ENCODE data around the gene RNF151.
"Not testable (repeated sequence)": the region's sequence is repeated elsewhere in the genome, so short reads cannot be mapped to it uniquely, and the experiment has no call there.

Gene RNF151

DNA sequence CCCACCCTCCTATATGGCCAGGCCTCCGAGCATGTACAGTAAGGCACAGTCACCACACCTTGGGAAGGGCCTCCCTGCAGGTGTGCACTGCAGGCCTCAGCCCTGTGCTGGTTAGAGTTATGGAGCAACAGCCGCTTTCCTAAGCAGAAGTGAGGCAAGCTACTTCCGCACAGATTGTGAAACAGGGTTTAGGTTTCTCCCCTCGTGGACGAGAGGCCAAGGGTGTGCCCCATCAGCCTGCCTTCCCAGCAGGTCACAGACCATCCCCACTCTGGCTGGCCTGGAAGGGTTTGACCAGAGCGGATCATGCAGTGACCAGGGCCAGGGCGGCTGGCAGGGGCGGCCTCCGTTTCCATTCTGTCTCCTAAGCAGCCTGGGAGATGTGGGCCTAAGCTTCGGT lies 28.3 kb upstream of the RNF151 start:
- DNase-seq, result no peak

GRCh38 chr16:1938910-1939309 lies 27.7 kb upstream of the RNF151 start:
- DNase-seq, result no peak
- intact Hi-C loops (cut with DNase I), result no loop called here

More for the DNA sequence above, 28.3 kb upstream of the RNF151 start:
- intact Hi-C loops (cut with DNase I), result no loop called here

GRCh38 chr16:1939833-1940232 lies 26.8 kb upstream of the RNF151 start:
- intact Hi-C loops (cut with DNase I); DNase-seq: not testable (repeated sequence)

GRCh38 chr16:1940273-1941161 lies 26.1 kb upstream of the RNF151 start:
- no peak for DNase-seq
- intact Hi-C loops (cut with DNase I), result no loop called here

DNA sequence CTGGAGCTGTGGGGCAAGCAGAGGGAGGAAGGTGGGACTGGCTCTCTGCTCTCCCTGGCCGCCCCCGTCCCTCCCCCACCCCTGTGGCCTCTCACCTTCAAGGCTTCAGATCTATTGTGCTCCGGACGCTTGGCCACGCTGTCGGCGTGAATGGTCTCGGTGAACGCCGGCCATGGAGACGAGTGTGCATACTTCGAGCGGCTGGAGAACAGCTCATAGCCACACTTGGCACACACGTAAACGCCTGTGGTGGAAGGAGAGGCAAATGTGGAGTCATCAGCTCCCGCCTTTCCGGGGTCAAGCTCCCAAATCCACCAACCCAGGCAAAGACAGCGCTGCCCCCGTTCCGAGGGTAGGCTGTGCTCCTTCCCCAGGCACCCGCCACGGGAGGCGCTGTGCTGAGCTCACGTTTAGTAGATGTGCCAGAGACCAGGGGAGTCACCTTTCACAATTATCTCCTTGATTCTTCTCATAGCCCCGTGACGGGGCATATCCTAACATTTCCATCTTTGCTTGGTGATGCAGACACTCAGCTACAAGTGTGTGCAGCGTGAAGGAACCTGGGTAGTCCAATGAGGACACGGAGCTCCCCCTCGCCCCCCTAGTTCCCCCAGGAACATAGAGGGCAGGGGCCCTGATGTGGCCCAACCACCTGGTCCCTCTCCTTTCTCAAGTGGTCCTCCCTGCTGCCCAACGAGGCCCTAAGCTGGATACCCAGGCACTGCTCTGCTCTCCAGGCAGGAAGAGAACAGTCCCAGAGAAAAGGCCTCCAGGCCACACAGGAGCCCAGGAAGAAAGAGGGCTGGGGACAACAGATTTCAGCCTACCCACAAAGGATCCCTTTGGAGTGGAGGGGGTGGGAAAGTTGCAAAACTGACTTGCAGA lies 25.3 kb upstream of the RNF151 start:
- intact Hi-C loops (cut with DNase I), result no loop called here

DNA sequence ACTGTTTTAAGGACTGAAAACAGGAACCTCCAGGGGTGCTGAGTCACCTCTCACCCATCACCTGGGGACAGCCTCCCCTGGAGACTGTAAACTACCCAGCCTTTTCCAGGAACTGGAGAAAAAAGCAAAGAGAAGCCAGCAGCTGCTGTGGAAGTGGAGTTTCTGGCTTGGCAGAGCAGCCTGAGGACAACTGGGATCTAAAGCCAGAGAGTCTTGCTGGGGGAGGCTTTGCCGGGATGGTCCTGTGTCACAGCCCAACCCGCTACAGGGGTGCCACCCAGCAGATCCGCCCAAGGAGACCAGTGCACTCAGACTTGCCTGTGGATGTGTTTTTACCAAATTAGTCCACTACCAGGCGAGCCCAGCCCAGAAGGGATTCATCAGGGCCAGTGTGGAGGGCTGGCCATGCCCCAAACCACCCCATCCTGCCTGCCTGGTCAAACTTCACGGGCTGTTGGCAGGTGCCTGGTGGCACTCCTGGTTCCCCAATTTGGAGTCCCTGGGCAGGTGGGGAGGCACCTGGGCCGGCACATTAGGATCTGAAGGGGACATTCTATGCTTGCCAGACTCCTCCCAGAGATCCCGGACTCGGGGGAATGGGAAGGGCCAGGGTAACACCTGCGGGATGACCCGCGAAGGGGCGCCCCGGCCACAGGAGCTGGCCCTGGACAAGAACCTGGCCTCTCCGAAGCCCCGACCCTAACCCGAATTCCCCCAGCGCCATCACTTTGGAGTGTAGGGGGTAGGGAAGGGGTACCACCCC lies 24.4 kb upstream of the RNF151 start:
- no peak for DNase-seq
- intact Hi-C loops (cut with DNase I), result no loop called here

More for the DNA sequence above, 25.3 kb upstream of the RNF151 start:
- DNase-seq, result no peak

- intact Hi-C loops (cut with DNase I), result no loop called here
- DNase-seq, result peak; percentile 98 to 100 (median 100)
Measured at GRCh38 chr16:1942810-1943726, 23.6 kb upstream of the RNF151 start, which contains the start of gene MSRB1. MSRB1 (minus strand) TSS chr16:1943199; CDS start chr16:1943156, 43 bp downstream.

GRCh38 chr16:1944612-1945199 lies 21.9 kb upstream of the RNF151 start:
- intact Hi-C loops (cut with DNase I), result no loop called here
- DNase-seq, result no peak

DNA sequence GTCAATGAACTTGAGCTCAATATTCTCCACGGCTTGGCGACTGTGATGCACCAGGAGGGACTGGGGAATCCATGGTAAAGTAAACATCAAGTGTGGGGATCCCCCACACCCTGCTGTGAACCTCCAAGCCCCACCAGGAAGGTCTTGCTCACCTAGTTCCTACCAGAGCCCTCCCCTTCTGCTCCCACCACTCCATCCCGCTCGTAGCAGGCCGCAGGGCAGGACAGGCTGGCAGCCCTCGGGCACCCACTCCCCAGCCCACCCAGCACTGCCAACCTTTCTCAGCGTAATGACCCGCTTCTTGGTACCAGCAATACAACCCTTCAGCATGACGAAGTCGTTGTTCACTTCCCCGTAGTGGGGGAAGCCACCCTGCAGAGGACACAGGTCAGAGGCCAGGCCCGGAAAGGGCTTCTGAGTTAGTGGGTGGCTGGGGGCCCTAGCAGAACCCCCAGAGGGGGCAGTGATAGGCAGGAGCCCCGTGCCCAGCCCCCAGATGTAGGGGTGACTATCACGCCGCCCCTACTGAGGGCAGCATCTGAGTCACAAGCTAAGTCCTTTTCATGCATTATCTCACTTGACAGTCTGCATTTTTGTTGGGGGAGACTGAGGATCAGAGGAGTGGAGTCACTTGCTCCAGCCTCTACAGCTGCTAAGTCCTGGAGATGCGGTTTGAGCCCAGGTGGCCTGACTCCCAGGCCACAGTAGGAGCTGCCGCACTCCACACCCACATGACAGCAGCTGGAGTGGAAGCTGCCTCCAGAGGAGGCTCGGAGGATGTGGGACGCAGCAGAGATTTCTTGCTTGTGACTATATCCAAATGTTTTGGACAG lies 20.9 kb upstream of the RNF151 start:
- intact Hi-C loops (cut with DNase I), result no loop called here
- no peak for DNase-seq

DNA sequence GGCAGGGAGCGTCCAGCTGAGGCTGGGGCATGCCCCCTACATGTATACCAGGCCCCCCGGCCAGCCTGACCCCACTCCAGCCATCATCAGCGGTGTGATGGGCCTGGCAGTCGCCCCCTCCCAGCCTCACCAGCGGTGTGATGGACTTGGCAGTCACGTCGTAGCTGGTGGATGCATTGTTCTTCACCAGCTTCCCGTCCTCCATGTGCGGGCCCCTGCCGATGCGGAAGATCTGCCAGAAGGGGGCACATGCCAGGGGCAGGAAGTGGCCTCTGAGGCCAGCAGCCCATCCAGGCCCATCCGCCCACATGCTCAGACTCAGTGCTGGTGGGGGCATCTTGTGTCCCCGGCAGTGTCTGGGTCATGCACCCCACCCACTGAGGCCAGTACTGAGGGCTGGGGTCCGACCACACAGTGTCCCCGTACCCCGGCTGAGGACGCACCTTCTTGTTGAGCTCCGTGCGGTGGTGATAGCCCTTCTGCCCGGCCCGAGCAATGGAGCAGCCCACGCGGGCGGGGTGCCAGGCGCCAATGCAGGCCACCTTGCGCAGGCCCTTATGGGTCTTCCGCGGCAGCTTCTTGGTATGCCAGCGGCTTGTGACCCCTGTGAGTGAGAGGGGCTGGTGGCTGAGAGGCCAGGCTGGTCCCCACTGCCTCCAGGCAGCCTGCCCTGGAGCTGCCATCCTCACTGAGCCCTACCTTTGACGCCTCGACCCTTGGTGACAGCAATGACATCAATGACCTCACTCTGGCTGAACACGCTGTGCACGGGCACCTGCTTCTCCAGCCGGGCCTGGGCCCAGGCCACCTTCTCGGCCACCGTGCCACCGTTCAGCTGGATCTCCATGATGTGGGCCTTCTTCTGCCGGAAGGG lies 19.9 kb upstream of the RNF151 start:
- intact Hi-C loops (cut with DNase I), result no loop called here
- no peak for DNase-seq

DNA sequence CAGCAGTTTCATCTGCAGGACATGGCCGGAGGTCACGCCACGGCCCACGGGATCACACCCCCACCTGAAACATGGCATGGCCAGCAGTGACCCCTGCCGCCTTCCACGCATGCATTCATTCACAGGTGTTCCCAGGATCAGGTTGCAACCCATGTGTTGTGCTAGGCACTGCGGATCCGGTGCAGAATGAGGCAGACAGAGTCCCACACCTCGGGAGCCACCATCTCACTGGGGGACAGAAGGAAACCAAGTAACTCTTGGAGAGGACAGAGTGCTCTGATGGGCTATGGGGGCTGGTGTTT lies 19.3 kb upstream of the RNF151 start:
- intact Hi-C loops (cut with DNase I), result no loop called here
- DNase-seq, result no peak

GRCh38 chr16:1949507-1949906 lies 17.1 kb upstream of the RNF151 start:
- intact Hi-C loops (cut with DNase I), result no loop called here
- DNase-seq, result no peak

DNA sequence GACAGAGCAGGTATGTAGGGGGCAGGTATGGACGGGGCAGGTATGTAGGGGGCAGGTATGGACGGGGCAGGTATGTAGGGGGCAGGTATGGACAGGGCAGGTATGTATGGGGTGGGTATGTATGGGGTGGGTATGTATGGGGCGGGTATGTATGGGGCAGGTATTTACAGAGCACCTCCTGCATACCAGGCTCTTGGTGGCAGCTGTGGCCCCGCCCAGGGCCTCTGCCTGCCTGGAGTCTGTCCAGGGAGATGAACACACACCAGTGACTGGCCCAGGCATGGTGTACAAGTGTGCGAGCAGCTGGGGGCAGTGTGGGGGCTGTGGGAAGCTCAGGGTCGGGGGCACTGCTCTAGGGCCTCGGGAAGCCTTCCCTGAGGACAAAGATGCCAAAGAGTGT lies 16.6 kb upstream of the RNF151 start:
- intact Hi-C loops (cut with DNase I), result no loop called here
- DNase-seq, result no peak

DNA sequence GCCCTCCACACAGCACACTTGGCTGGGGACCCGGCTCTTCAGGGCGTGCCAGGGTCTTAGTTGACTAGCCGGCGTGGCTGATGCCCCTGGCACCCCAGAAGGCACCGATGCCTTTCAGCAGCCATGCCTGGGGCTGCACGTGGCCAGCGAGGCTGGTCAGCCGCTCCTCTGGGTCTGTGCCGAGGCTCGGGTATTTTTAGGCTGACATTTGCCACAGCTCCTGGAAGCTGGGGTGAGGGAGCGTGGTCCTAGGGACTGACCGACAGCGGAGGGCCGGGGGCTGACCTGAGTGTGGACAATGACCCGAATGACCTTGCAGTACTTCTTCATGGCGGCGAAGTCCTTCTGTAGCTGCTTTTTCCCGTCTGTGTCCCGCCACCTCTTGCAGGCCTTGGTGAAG lies 16.1 kb upstream of the RNF151 start:
- DNase-seq, result no peak
- intact Hi-C loops (cut with DNase I), result no loop called here

GRCh38 chr16:1953734-1954133 lies 12.9 kb upstream of the RNF151 start:
- no peak for DNase-seq
- intact Hi-C loops (cut with DNase I), result no loop called here

DNA sequence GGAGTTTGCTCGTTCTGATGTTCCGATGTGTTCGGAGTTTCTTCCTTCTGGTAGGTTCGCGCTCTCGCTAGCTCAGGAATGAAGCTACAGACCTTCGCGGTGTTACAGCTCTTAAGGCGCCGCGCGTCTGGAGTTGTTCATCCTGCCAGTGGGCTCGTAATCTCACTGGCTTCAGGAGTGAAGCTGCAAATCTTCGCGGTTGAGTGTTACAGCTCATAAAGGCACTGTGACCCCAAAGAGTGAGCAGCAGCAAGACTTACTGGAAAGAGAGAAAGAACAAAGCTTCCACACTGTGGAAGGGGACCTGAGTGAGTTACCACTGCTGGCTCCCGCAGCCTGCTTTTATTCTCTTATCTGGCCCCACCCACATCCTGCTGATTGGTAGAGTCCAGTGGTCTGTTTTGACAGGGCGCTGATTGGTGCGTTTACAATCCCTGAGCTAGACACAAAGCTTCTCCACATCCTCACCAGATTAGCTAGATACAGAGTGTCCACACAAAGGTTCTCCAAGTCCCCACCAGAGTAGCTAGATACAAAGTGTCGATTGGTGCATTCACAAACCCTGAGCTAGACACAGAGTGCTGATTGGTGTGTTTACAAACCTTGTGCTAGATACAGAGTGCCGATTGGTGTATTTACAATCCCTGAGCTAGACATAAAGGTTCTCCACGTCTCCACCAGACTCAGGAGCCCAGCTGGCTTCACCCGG lies 9.1 kb upstream of the RNF151 start:
- DNase-seq; intact Hi-C loops (cut with DNase I): not testable (repeated sequence)

- intact Hi-C loops (cut with DNase I); DNase-seq: not testable (repeated sequence)
Measured at GRCh38 chr16:1958143-1958491, 8.5 kb upstream of the RNF151 start.
